Fibroblast of the aortic adventitia (primary cell): ENCODE measurements around the gene TOGARAM1. TPM values are rescaled to one million over a fixed set of nuclear protein-coding genes. Genes with fewer than 3 reads are reported as not detected.

Source experiments
- DNase-seq: peaks from one replicate; pipeline ENCODE4 v3.0.0-alpha.2; 2010; ENCODE audit warnings: low read depth
- H3K4me3 ChIP-seq: 2 replicates; pipeline ENCODE4 v1.5.1; 2011; ENCODE audit warnings: low read depth, mild to moderate bottlenecking, control low read depth, low read length, moderate library complexity
- CTCF ChIP-seq: IDR thresholded peaks from 2 replicates; pipeline ENCODE4 v1.5.1; 2011; ENCODE audit warnings: mild to moderate bottlenecking, low read length, control low read depth, inconsistent platforms; ENCODE audit not compliant: insufficient read depth
- total RNA-seq: library from RNA; depleted of rRNA; stranded (reverse); fragments of >200 nt; gene quantifications from 2 replicates; pipeline ENCODE4 v1.2.3, GENCODE V29; 2012; ENCODE audit warnings: low replicate concordance

The TOGARAM1 gene
- total RNA-seq, 1 donor = 34.0 TPM

- no peak for TF ChIP-seq CTCF
- no peak for DNase-seq
- no peak overlapping the region for H3K4me3 ChIP-seq
Measured at GRCh38 chr14:45028107-45028626, 66.2 kb downstream of the TOGARAM1 start.

- no peak overlapping the region for H3K4me3 ChIP-seq
- no peak for TF ChIP-seq CTCF
- DNase-seq = no peak
Measured at GRCh38 chr14:45034730-45035129, 72.7 kb downstream of the TOGARAM1 start.

GRCh38 chr14:45038256-45038655 is 76.3 kb downstream of the TOGARAM1 start:
- DNase-seq = no peak
- H3K4me3 ChIP-seq = no peak overlapping the region
- no peak for TF ChIP-seq CTCF

GRCh38 chr14:45038865-45039264 is 76.9 kb downstream of the TOGARAM1 start:
- TF ChIP-seq CTCF = no peak
- no peak overlapping the region for H3K4me3 ChIP-seq
- DNase-seq = no peak

GRCh38 chr14:45039390-45039789 is 77.4 kb downstream of the TOGARAM1 start:
- H3K4me3 ChIP-seq = no peak overlapping the region
- no peak for TF ChIP-seq CTCF
- no peak for DNase-seq

GRCh38 chr14:45041641-45042040 is 79.7 kb downstream of the TOGARAM1 start:
- no peak for TF ChIP-seq CTCF
- H3K4me3 ChIP-seq = no peak overlapping the region
- DNase-seq = no peak

- no peak for DNase-seq
- no peak for TF ChIP-seq CTCF
- H3K4me3 ChIP-seq = no peak overlapping the region
Measured at GRCh38 chr14:45044638-45045037, 82.6 kb downstream of the TOGARAM1 start.
